ENCODE results near the gene IGFBP1. TPM values are rescaled to one million over a fixed set of nuclear protein-coding genes. Genes with fewer than 3 reads are reported as not detected.
A peak's percentile ranks its signal among the peaks of the same experiment; 100 is the strongest.

Gene IGFBP1
- polyA plus RNA-seq, 2 of the 4 experiments (the other 2 are of a cell fraction), result 4.4 to 8.4 TPM

GRCh38 chr7:45880433-45880860, 7.8 kb upstream of the IGFBP1 start (continued):
- TF ChIP-seq, protein P1, sequence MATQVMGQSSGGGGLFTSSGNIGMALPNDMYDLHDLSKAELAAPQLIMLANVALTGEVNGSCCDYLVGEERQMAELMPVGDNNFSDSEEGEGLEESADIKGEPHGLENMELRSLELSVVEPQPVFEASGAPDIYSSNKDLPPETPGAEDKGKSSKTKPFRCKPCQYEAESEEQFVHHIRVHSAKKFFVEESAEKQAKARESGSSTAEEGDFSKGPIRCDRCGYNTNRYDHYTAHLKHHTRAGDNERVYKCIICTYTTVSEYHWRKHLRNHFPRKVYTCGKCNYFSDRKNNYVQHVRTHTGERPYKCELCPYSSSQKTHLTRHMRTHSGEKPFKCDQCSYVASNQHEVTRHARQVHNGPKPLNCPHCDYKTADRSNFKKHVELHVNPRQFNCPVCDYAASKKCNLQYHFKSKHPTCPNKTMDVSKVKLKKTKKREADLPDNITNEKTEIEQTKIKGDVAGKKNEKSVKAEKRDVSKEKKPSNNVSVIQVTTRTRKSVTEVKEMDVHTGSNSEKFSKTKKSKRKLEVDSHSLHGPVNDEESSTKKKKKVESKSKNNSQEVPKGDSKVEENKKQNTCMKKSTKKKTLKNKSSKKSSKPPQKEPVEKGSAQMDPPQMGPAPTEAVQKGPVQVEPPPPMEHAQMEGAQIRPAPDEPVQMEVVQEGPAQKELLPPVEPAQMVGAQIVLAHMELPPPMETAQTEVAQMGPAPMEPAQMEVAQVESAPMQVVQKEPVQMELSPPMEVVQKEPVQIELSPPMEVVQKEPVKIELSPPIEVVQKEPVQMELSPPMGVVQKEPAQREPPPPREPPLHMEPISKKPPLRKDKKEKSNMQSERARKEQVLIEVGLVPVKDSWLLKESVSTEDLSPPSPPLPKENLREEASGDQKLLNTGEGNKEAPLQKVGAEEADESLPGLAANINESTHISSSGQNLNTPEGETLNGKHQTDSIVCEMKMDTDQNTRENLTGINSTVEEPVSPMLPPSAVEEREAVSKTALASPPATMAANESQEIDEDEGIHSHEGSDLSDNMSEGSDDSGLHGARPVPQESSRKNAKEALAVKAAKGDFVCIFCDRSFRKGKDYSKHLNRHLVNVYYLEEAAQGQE (IDR thresholded peaks at IDR 0.05), result no peak

- peak overlapping the region; percentile 71 for H3K4me2 ChIP-seq
- peaks cover 14% of the 10 kb centered on the region; the same call in 2 of the 3 replicates for H3K9me3 ChIP-seq
- FAIRE-seq (no peak), DNase-seq (ENCODE audit: low read depth in 1 of 2, low spot score in 1 of 2) (no peak), ATAC-seq (0 out of 6 replicates have a peak, but pooled peaks of 1 of the 2 experiments have one; percentile 1)
- no peak overlapping the region for H3K4me3 ChIP-seq
- TF ChIP-seq, protein P2, sequence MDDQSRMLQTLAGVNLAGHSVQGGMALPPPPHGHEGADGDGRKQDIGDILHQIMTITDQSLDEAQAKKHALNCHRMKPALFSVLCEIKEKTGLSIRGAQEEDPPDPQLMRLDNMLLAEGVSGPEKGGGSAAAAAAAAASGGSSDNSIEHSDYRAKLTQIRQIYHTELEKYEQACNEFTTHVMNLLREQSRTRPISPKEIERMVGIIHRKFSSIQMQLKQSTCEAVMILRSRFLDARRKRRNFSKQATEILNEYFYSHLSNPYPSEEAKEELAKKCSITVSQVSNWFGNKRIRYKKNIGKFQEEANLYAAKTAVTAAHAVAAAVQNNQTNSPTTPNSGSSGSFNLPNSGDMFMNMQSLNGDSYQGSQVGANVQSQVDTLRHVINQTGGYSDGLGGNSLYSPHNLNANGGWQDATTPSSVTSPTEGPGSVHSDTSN (IDR thresholded peaks at IDR 0.05), result no peak
- TF ChIP-seq, protein P3, sequence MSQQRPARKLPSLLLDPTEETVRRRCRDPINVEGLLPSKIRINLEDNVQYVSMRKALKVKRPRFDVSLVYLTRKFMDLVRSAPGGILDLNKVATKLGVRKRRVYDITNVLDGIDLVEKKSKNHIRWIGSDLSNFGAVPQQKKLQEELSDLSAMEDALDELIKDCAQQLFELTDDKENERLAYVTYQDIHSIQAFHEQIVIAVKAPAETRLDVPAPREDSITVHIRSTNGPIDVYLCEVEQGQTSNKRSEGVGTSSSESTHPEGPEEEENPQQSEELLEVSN (IDR thresholded peaks at IDR 0.05; ENCODE audit: borderline replicate concordance, low read depth), result no peak
- peak overlapping the region; percentile 86 to 89 for H3K27ac ChIP-seq
- 85% methylated on average over 8 of the region's 9 CpGs for WGBS (ENCODE audit: missing lambda C conversion rate)
- peaks cover 52% of the 10 kb centered on the region for H3K4me1 ChIP-seq
- POLR2A ChIA-PET, result no interaction called here
- CTCF ChIA-PET, result interaction anchor here (2.3 kb wide), 1 partner anchor 9 kb away, joined by 10 read pairs; no protein-coding TSS in a partner anchor
These were observed 7.0 kb upstream of the IGFBP1 start for GRCh38 chr7:45881280-45881758.

GRCh38 chr7:45881759-45882464, 6.4 kb upstream of the IGFBP1 start:
- DNase-seq (ENCODE audit: low read depth in 1 of 2, low spot score in 1 of 2) (peak in 1 of 2 experiments; percentile 70), FAIRE-seq (no peak), ATAC-seq (peak; percentile 53 to 84)
- H3K4me2 ChIP-seq, result peak overlapping the region; percentile 71
- peak overlapping the region; percentile 86 to 89 for H3K27ac ChIP-seq
- H3K4me1 ChIP-seq, result peaks cover 58% of the 10 kb centered on the region
- peaks cover 14% of the 10 kb centered on the region; the same call in 2 of the 3 replicates for H3K9me3 ChIP-seq
- ChIA-PET CTCF (interaction anchor here (1.3 to 7.8 kb wide), 5 partner anchors 9 to 746 kb away, joined by 3 to 51 read pairs (median 6); partner anchors contain the start of gene IGFBP3), POLR2A (no interaction called here)
- 29% methylated on average over 12 of the region's 12 CpGs for WGBS (ENCODE audit: missing lambda C conversion rate)
- no peak overlapping the region for H3K4me3 ChIP-seq
- TF ChIP-seq, protein P4, sequence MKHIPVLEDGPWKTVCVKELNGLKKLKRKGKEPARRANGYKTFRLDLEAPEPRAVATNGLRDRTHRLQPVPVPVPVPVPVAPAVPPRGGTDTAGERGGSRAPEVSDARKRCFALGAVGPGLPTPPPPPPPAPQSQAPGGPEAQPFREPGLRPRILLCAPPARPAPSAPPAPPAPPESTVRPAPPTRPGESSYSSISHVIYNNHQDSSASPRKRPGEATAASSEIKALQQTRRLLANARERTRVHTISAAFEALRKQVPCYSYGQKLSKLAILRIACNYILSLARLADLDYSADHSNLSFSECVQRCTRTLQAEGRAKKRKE (CRISPR knock-in tag; IDR thresholded peaks at IDR 0.05; ENCODE audit: low read depth), result no peak
- no peak for TF ChIP-seq MAFK (IDR thresholded peaks at IDR 0.05; ENCODE audit: partially characterized antibody)
- peak; percentile 86 to 90; a peak in 4 of 5 replicates for TF ChIP-seq EP300 (IDR thresholded peaks at IDR 0.05)
- TF ChIP-seq ELK1 (IDR thresholded peaks at IDR 0.05; ENCODE audit: low read depth, low read length), result no peak
- no peak for TF ChIP-seq CBX2 (IDR thresholded peaks at IDR 0.05; ENCODE audit: borderline replicate concordance, low read depth)
- no peak for TF ChIP-seq CBX8 (IDR thresholded peaks at IDR 0.05)
- TF ChIP-seq CEBPB (IDR thresholded peaks at IDR 0.05), result peak; percentile 82 to 98
- TF ChIP-seq ZNF302 (CRISPR knock-in tag; IDR thresholded peaks at IDR 0.05), result no peak
- no peak for TF ChIP-seq POLR2AphosphoS2 (conservative IDR thresholded peaks at IDR 0.05; ENCODE audit: low read length)
- TF ChIP-seq HEYL (CRISPR knock-in tag; IDR thresholded peaks at IDR 0.05), result no peak
- TF ChIP-seq, protein P2 (IDR thresholded peaks at IDR 0.05), result no peak
- TF ChIP-seq ZC3H11A (IDR thresholded peaks at IDR 0.05), result no peak
- TF ChIP-seq, protein P1 (IDR thresholded peaks at IDR 0.05), result no peak
- TF ChIP-seq, protein P5, sequence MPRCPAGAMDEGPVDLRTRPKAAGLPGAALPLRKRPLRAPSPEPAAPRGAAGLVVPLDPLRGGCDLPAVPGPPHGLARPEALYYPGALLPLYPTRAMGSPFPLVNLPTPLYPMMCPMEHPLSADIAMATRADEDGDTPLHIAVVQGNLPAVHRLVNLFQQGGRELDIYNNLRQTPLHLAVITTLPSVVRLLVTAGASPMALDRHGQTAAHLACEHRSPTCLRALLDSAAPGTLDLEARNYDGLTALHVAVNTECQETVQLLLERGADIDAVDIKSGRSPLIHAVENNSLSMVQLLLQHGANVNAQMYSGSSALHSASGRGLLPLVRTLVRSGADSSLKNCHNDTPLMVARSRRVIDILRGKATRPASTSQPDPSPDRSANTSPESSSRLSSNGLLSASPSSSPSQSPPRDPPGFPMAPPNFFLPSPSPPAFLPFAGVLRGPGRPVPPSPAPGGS (IDR thresholded peaks at IDR 0.05), result peak; percentile 76; the same call in 1 of the 3 replicates
- no peak for TF ChIP-seq KDM1A (IDR thresholded peaks at IDR 0.05; ENCODE audit: low read depth)
- TF ChIP-seq FOSB (CRISPR knock-in tag; IDR thresholded peaks at IDR 0.05), result no peak
